Skeletal muscle satellite cell (primary cell): ENCODE measurements around the gene RNU7-1. TPM values are rescaled to one million over a fixed set of nuclear protein-coding genes. Genes with fewer than 3 reads are reported as not detected.

Source experiments
- H3K27me3 ChIP-seq: 2 replicates; pipeline ENCODE4 v1.7.0; 2013; ENCODE audit warnings: low read length; ENCODE audit not compliant: control insufficient read depth, insufficient read depth
- H3K36me3 ChIP-seq: 2 replicates; pipeline ENCODE4 v1.7.0; 2013; ENCODE audit warnings: mild to moderate bottlenecking, control low read depth, low read length; ENCODE audit not compliant: insufficient read depth
- H3K4me1 ChIP-seq: 2 replicates; pipeline ENCODE4 v1.7.0; 2013; ENCODE audit warnings: low read length; ENCODE audit not compliant: control insufficient read depth, insufficient read depth
- H3K4me2 ChIP-seq: 2 replicates; pipeline ENCODE4 v1.7.0; 2013; ENCODE audit warnings: mild to moderate bottlenecking, low read length
- H3K4me3 ChIP-seq: 2 replicates; pipeline ENCODE4 v1.7.0; 2013; ENCODE audit warnings: low read length
- H3K9ac ChIP-seq: 2 replicates; pipeline ENCODE4 v1.7.0; 2013; ENCODE audit warnings: mild to moderate bottlenecking, low read depth, low read length, moderate library complexity
- H3K9me3 ChIP-seq: replicated peaks from 2 replicates; pipeline ENCODE4 v1.7.0; 2013; ENCODE audit warnings: mild to moderate bottlenecking, control low read depth, low read length
- small RNA-seq: library from RNA; depleted of rRNA; stranded (forward); fragments of <200 nt; gene quantifications from one replicate; pipeline ENCODE3, GENCODE V24; 2012

RNU7-1 gene

DNA sequence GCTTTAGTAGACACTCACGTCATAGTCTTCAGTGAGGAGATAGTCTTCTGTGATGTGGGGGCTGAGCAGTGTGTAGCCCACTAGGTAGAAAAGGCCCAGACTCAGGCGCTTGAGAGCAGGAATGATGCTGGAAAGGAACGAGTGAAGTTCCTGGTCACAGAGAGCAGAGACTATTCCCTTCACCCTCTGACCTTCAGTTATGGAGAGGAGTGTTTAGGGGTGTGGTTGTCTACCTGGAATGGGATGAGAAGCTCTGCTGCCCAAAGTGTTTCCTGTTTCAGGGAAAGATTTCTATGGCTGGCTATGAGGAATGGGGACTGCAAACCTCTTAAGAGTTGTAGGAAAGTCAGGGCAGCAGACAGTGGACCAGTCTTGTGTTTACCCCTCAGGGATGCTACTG is 35.8 kb downstream of the RNU7-1 start:
- Histone ChIP-seq H3K4me1 (no peaks in the 10 kb centered on the region), H3K9me3 (no peaks in the 10 kb centered on the region), H3K9ac (no peak overlapping the region), H3K27me3 (no peaks in the 10 kb centered on the region), H3K36me3 (peaks cover 59% of the 10 kb centered on the region), H3K4me2 (no peak overlapping the region), H3K4me3 (no peak overlapping the region)

DNA sequence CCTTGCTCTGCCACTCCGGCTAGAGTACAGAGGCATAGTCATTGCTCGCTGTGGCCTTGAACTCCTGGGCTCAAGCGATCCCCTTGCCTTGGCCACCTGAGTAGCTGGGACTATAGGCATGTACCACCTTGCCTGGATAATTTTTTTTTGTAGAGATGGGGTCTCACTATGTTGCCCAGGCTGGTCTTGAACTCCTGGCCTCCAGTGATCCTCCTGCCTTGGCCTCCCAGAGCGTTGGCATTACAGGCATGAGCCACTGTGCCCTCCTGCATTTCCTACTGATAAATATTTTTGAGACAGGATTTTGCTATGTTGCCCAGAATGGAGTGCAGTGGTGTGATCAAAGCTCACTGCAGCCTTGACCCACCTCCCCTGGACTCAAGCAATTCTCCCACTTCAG is 36.5 kb downstream of the RNU7-1 start:
- Histone ChIP-seq H3K4me3 (no peak overlapping the region), H3K9me3 (no peaks in the 10 kb centered on the region), H3K9ac (no peak overlapping the region), H3K27me3 (no peaks in the 10 kb centered on the region), H3K36me3 (peaks cover 54% of the 10 kb centered on the region), H3K4me2 (no peak overlapping the region), H3K4me1 (no peaks in the 10 kb centered on the region)

DNA sequence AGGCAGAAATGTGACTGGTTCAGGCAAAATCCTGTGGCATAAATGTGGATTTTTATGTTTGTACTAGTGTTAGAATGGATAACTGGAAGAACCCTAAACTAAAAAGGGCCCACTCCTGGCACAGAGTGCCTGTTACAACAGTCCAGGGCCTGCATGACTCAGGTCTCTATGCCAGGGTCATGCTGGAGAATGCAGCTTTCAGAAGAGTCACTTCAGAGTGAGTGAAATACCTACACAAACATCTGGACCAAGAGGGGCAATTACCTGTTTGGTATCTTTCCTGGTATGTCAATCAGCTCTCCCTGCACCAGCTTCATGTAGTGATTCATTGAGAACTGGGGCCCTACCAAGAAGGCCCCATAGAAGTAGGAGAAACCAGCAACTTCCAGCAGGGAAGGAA is 37.1 kb downstream of the RNU7-1 start:
- H3K36me3 ChIP-seq, result peaks cover 47% of the 10 kb centered on the region

GRCh38 chr12:6981152-6982052 is 37.8 kb downstream of the RNU7-1 start:
- Histone ChIP-seq H3K36me3 (peaks cover 41% of the 10 kb centered on the region), H3K27me3 (no peaks in the 10 kb centered on the region), H3K4me2 (no peak overlapping the region), H3K4me1 (no peaks in the 10 kb centered on the region), H3K4me3 (no peak overlapping the region), H3K9ac (no peak overlapping the region), H3K9me3 (no peaks in the 10 kb centered on the region)

More for the DNA sequence above, 37.1 kb downstream of the RNU7-1 start:
- Histone ChIP-seq H3K27me3 (no peaks in the 10 kb centered on the region), H3K9me3 (no peaks in the 10 kb centered on the region), H3K4me3 (no peak overlapping the region), H3K4me1 (no peaks in the 10 kb centered on the region), H3K4me2 (no peak overlapping the region), H3K9ac (no peak overlapping the region)

GRCh38 chr12:6982532-6982931 is 38.9 kb downstream of the RNU7-1 start:
- Histone ChIP-seq H3K4me3 (no peak overlapping the region), H3K4me1 (no peaks in the 10 kb centered on the region), H3K9ac (no peak overlapping the region), H3K4me2 (no peak overlapping the region), H3K27me3 (no peaks in the 10 kb centered on the region), H3K36me3 (peaks cover 31% of the 10 kb centered on the region), H3K9me3 (no peaks in the 10 kb centered on the region)

DNA sequence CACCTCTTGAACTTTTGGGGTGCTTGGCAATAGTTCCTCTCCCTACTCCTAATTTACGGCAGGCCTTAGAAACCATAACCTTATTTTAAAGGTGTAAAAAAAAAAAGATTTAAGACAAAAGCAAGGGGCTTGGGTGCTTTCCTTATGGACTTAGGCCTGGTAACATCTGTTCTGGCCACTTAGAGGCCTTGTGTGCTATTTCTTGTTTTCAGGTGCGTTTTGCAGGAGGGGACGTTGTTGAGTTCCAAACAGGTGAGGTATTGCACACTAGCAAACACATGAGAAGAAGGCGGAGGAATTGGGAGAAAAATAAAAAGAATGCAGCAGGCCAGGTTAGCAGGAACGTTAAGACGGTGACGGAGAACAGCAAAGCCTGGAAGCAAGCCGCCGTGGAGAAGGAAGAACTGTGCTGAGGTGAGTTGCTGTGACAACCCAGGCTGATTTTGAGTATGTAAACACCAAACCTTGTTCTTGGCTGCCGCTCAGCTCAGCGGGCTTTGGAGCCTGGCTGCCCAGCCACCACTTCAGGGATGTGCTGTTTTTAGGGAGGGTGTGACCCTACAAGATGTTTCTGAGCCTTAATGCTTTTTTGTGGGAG is 44.4 kb downstream of the RNU7-1 start:
- Histone ChIP-seq H3K9me3 (no peaks in the 10 kb centered on the region), H3K27me3 (no peaks in the 10 kb centered on the region), H3K9ac (no peak overlapping the region), H3K4me3 (no peak overlapping the region), H3K4me2 (no peak overlapping the region), H3K4me1 (no peaks in the 10 kb centered on the region), H3K36me3 (peaks cover 26% of the 10 kb centered on the region)

Small RNAs within 50 kb of the gene (small RNA-seq; reads per million reads assigned to genes)
- 4.3 reads per million, percentile 83 among the genes with 10 or more reads in this experiment for gene MIR141
- 7.3 reads per million, percentile 89 among the genes with 10 or more reads in this experiment for gene MIR200C
- not detected for gene RNU7-1
- gene SCARNA12, result 5.5 reads per million, percentile 86 among the genes with 10 or more reads in this experiment
